ENCODE data around the gene B3GALT6.

- no peak for TF ChIP-seq NFYB (CRISPR knock-in tag; conservative IDR thresholded peaks at IDR 0.05; ENCODE audit: low read depth)
- TF ChIP-seq CTCF (IDR thresholded peaks at IDR 0.05): no peak
- TF ChIP-seq MAX (CRISPR knock-in tag; IDR thresholded peaks at IDR 0.05): no peak
- TF ChIP-seq ATF3 (CRISPR knock-in tag; conservative IDR thresholded peaks at IDR 0.05): no peak
- no peak for TF ChIP-seq ZNF423 (CRISPR knock-in tag; IDR thresholded peaks at IDR 0.05)
- TF ChIP-seq USF2 (CRISPR knock-in tag; IDR thresholded peaks at IDR 0.05): no peak
- no peak for TF ChIP-seq SMAD3 (CRISPR knock-in tag; IDR thresholded peaks at IDR 0.05; ENCODE audit: borderline replicate concordance)
- TF ChIP-seq IRF2 (CRISPR knock-in tag; IDR thresholded peaks at IDR 0.05; ENCODE audit: borderline replicate concordance, low read depth): no peak
- no peak for TF ChIP-seq NR2C2 (CRISPR knock-in tag; IDR thresholded peaks at IDR 0.05)
- TF ChIP-seq SMAD4 (CRISPR knock-in tag; IDR thresholded peaks at IDR 0.05): no peak
- TF ChIP-seq ZBTB43 (CRISPR knock-in tag; IDR thresholded peaks at IDR 0.05): no peak
- TF ChIP-seq NR1H2 (CRISPR knock-in tag; IDR thresholded peaks at IDR 0.05): no peak
These were observed 18.8 kb downstream of the B3GALT6 start for GRCh38 chr1:1250786-1251284.

All from WTC11 (cell line).